ENCODE measurements around the gene ASXL3.

ASXL3 gene

GRCh38 chr18:33660696-33661310 lies 82.8 kb downstream of the ASXL3 start:
- TF ChIP-seq GATA1 (IDR thresholded peaks at IDR 0.05; ENCODE audit: low read depth, low read length) (no peak), POLR2A (IDR thresholded peaks at IDR 0.05; ENCODE audit: low read length) (no peak)
- no peak for DNase-seq

- DNase-seq: no peak
- TF ChIP-seq POLR2A (IDR thresholded peaks at IDR 0.05; ENCODE audit: low read length): no peak
- no peak for TF ChIP-seq GATA1 (IDR thresholded peaks at IDR 0.05; ENCODE audit: low read depth, low read length)
Measured at GRCh38 chr18:33664241-33664874, 86.3 kb downstream of the ASXL3 start.

GRCh38 chr18:33665187-33665586 lies 87.2 kb downstream of the ASXL3 start:
- TF ChIP-seq GATA1 (IDR thresholded peaks at IDR 0.05; ENCODE audit: low read depth, low read length) (no peak), POLR2A (IDR thresholded peaks at IDR 0.05; ENCODE audit: low read length) (no peak)
- DNase-seq: no peak

DNA sequence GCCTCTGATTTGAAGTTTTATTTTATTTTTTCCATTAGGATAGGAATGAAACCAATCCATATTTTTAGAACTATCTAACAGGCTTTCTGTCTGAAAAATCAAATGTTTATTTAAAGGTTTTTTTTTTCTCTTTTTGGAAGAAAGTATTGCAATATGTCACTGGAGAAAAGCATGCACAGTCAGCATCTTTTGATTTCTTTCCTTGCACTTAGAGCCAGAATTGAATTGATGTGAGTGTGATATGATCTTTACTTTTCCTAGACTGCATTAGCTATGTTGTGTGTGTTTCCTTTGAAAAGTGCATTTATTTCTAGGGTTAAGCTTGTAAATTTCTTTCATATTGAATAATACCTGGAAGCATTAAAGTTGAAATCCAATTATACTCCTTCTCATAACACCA lies 87.6 kb downstream of the ASXL3 start:
- TF ChIP-seq GATA1 (IDR thresholded peaks at IDR 0.05; ENCODE audit: low read depth, low read length): no peak
- TF ChIP-seq POLR2A (IDR thresholded peaks at IDR 0.05; ENCODE audit: low read length): no peak
- no peak for DNase-seq

DNA sequence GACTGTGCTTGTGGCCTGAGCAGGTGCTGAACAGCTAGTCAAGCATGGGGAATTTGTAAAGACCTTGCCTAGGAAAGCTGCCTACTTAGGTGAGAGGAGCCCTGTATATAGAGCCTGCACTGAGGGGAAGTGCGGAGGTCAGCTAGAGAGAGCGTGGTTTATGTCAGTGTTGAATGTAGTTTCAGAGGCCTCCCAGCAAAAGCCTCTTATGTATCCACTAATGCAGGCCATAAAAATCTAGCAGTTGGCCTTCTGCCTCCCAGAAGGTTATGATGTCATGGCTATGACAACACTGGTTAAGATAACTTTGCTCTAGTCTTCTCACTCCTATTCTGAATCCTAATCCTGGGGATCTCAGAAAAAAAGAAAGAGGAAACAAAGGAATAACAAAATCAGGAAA lies 88.9 kb downstream of the ASXL3 start:
- TF ChIP-seq GATA1 (IDR thresholded peaks at IDR 0.05; ENCODE audit: low read depth, low read length): no peak
- TF ChIP-seq POLR2A (IDR thresholded peaks at IDR 0.05; ENCODE audit: low read length): no peak
- DNase-seq: no peak

DNA sequence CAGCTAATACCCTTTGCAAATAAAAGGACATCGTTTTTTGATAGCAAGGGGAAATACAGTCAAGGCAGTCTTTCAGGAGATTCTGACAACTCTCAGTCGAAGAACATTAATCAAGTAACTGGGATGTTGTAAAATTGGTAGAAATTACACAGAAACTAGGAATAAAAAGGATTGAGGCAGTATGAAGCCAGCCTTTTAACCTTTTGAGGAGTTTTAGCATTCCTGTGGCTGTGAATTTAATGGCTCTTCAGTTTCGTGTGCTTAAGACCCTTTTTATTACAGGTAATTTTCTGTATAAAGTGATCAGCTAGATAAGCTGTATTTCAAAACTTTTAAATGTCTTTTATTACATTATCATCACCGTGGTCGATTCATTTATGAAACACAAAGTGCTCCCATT lies 91.6 kb downstream of the ASXL3 start:
- no peak for DNase-seq
- TF ChIP-seq GATA1 (IDR thresholded peaks at IDR 0.05; ENCODE audit: low read depth, low read length) (no peak), POLR2A (IDR thresholded peaks at IDR 0.05; ENCODE audit: low read length) (no peak)

DNA sequence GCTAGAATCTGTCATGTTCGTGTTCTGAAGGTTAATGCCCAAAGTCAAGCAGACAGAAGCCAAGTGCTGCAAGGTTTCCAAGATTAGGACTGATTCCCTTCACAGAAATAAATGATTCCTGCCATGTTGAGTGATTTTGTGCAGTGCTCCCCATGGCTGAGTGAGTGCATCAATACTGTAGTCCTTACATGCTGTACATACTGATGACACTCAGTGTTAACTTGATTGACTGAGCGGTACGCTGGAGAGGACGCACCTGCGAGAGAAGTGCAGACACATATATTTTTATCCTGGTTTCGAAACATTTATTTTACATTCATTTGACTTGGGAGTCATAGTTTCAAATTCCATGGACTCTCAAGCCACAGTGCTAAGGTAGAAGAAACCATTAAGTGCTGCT lies 92.0 kb downstream of the ASXL3 start:
- DNase-seq: no peak
- TF ChIP-seq GATA1 (IDR thresholded peaks at IDR 0.05; ENCODE audit: low read depth, low read length) (no peak), POLR2A (IDR thresholded peaks at IDR 0.05; ENCODE audit: low read length) (no peak)

DNA sequence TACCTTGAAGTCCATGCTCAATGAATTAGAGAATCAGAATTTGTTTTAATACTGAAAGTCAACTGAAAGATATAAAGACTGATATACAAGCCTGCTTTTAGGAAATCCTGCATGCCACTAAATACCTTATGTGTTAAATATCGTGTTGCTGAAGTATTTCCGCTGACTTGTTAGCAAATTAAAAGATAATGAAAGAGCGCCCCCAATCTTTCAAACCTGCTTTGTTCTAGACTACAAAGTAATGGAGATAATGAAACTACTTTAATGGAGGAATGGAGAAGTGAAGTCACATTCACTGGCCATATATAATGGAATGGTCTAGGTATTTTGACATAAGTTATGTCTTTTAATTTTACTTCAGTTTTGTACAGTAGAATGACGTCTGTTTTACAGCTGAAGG lies 95.7 kb downstream of the ASXL3 start:
- TF ChIP-seq GATA1 (IDR thresholded peaks at IDR 0.05; ENCODE audit: low read depth, low read length): no peak
- TF ChIP-seq POLR2A (IDR thresholded peaks at IDR 0.05; ENCODE audit: low read length): no peak
- DNase-seq: peak in 1 of 2 experiments; percentile 13

DNA sequence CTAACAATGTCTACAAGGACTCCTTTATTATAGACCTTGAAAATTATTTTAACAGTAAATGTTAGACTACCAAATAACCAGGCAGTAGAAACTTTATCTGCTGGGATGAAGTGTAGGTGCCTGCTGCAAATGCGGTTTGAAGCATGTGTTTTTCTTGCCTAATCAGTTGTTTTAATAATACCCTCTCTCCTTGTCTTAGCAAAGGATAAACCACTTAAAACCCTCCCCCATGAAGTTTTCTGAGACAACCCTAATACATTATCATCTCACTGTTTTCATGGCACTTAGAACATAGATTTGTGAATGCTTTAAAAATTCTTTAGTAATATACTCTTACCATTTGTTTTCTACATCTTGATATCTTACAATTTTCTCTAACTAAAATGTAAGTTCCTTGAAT lies 98.6 kb downstream of the ASXL3 start:
- TF ChIP-seq GATA1 (IDR thresholded peaks at IDR 0.05; ENCODE audit: low read depth, low read length) (no peak), POLR2A (IDR thresholded peaks at IDR 0.05; ENCODE audit: low read length) (no peak)
- no peak for DNase-seq

GRCh38 chr18:33677891-33678290 lies 99.9 kb downstream of the ASXL3 start:
- no peak for DNase-seq
- no peak for TF ChIP-seq GATA1 (IDR thresholded peaks at IDR 0.05; ENCODE audit: low read depth, low read length)
- no peak for TF ChIP-seq POLR2A (IDR thresholded peaks at IDR 0.05; ENCODE audit: low read length)

GRCh38 chr18:33682436-33682835 lies 104.4 kb downstream of the ASXL3 start:
- DNase-seq: no peak
- TF ChIP-seq GATA1 (IDR thresholded peaks at IDR 0.05; ENCODE audit: low read depth, low read length): no peak
- TF ChIP-seq POLR2A (IDR thresholded peaks at IDR 0.05; ENCODE audit: low read length): no peak

GRCh38 chr18:33694593-33694992 lies 116.6 kb downstream of the ASXL3 start:
- DNase-seq: no peak
- TF ChIP-seq GATA1 (IDR thresholded peaks at IDR 0.05; ENCODE audit: low read depth, low read length) (no peak), POLR2A (IDR thresholded peaks at IDR 0.05; ENCODE audit: low read length) (no peak)

DNA sequence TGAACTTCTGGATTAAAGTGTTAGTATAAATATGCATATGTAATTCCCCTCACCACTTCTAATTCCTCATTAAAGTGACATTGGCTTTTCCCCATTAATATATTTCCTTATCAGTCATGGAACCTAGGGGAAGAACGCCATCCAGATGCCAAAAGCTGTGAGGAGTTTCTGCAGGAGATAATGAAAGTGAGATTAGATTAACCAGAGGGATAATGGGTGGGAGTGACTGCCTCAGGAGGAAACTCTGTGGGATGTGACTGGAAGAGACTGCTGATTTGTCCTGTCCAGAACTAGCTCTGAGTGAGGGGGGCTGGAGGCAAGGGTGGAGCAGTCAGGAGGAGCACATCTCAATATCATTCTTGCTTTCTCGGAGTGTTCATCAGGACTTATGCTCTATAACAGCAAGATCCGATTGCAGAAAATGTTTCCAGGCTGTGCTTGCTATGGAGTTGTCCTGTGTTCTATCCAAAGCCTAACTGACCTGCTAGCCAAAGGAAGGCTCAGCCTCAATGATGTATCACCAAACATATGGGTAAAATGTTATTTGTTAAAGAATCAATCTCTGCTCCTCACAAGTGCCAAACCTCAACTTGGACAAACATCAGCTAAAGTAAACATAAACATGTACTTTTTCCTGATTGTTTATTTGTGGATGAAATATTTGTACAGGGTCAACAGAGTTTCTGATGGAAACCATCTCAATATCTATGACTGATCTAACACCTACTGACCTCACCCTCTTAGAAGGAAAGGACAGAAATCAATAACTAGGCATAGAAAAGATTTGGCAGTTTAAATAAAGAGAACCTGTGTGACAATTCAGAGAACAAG lies 118.5 kb downstream of the ASXL3 start:
- TF ChIP-seq GATA1 (IDR thresholded peaks at IDR 0.05; ENCODE audit: low read depth, low read length): no peak
- no peak for TF ChIP-seq POLR2A (IDR thresholded peaks at IDR 0.05; ENCODE audit: low read length)
- no peak for DNase-seq

GRCh38 chr18:33697498-33697897 lies 119.5 kb downstream of the ASXL3 start:
- no peak for DNase-seq
- TF ChIP-seq POLR2A (IDR thresholded peaks at IDR 0.05; ENCODE audit: low read length) (no peak), GATA1 (IDR thresholded peaks at IDR 0.05; ENCODE audit: low read depth, low read length) (no peak)

Measured in erythroblast (primary cell).